HepG2 (cell line): ENCODE data around the gene KCNAB2. TPM values are rescaled to one million over a fixed set of nuclear protein-coding genes. Genes with fewer than 3 reads are reported as not detected.

Source experiments
- ATAC-seq: fragments of 200-7000 bp; cut with Tn5 transposase; 3 replicates; pipeline ENCODE4 v1.9.1; 2020; ENCODE audit warnings: mild to moderate bottlenecking, moderate library complexity
- BruUV-seq: library from RNA; stranded (reverse); fragments of 400-500 nt; replicated peaks from 2 replicates; lab custom pipeline; 2021; lab: Mats Ljungman, UMichigan
- CTCF ChIA-PET: fragments of 300-600 bp; formaldehyde crosslinking; extraction: SDS; loops from one replicate; lab custom pipeline; 2021; ENCODE audit warnings: low total read pairs, inconsistent platforms, low intra/inter-chr PET ratio; lab: Yijun Ruan, JAX
- POLR2A ChIA-PET: fragments of 350-600 bp; sonication (Branson Sonifier 250); formaldehyde crosslinking; loops from one replicate; lab custom pipeline; 2020; ENCODE audit warnings: antibody characterized with exemption, inconsistent platforms; lab: Yijun Ruan, JAX
- DNase-seq: peaks from one replicate; pipeline ENCODE4 v3.0.0-alpha.2; 2015; ENCODE audit warnings: low spot score
- FAIRE-seq: peaks from 3 replicates; lab custom pipeline; 2011; peaks lifted over from hg19 to GRCh38; lab: Jason Lieb, UNC
- H2AFZ ChIP-seq: one replicate; pipeline ENCODE4 v1.6.1; 2011; ENCODE audit warnings: low read length, inconsistent platforms
- H3K27ac ChIP-seq: fragments of 300-600 bp; 3 replicates; pipeline ENCODE4 v1.8.0; 2011; ENCODE audit warnings: mixed run types, mild to moderate bottlenecking, mixed read lengths, low read length, inconsistent platforms; ENCODE audit not compliant: insufficient read depth; ENCODE audit errors: extremely low read length
- H3K27me3 ChIP-seq, 2 experiments: fragments of 200-600 bp in 1 of 2; 2 replicates in 1 of 2; 3 replicates in 1 of 2; pipeline versions ENCODE4 v1.6.0 to v1.8.0; 2011; ENCODE audit warnings: low read length in 2 of 2, mild to moderate bottlenecking in 2 of 2, moderate library complexity in 2 of 2, inconsistent platforms in 1 of 2; ENCODE audit not compliant: insufficient read depth in 2 of 2, control insufficient read depth in 1 of 2
- H3K36me3 ChIP-seq, 2 experiments: fragments of 200-600 bp in 1 of 2; replicated peaks in 1 of 2; 2 replicates in 1 of 2; 3 replicates in 1 of 2; pipeline versions ENCODE4 v1.5.1 to v1.8.0; 2011; ENCODE audit warnings: low read length in 2 of 2, inconsistent platforms in 1 of 2; ENCODE audit not compliant: insufficient read depth in 2 of 2, control insufficient read depth in 1 of 2
- H3K4me1 ChIP-seq: 2 replicates; pipeline ENCODE4 v1.5.1; 2012; ENCODE audit warnings: low read length, inconsistent platforms; ENCODE audit not compliant: insufficient read depth
- H3K4me2 ChIP-seq: 2 replicates; pipeline ENCODE4 v1.6.0; 2011; ENCODE audit warnings: low read depth, low read length, inconsistent platforms
- H3K4me3 ChIP-seq, 3 experiments: fragments of 200-600 bp in 1 of 3; sonication (generic), shearing (Covaris generic) in 1 of 3; replicated peaks in 1 of 3; 2 replicates each; pipeline ENCODE4 v1.5.1; 2011 to 2016; ENCODE audit warnings: low read length in 3 of 3, inconsistent platforms in 2 of 3, low read depth in 2 of 3, mild to moderate bottlenecking in 2 of 3, control low read depth in 1 of 3, mixed read lengths in 1 of 3; ENCODE audit not compliant: insufficient read depth in 1 of 3
- H3K79me2 ChIP-seq: one replicate; pipeline ENCODE4 v1.6.1; 2011; ENCODE audit warnings: low read length, inconsistent platforms; ENCODE audit not compliant: insufficient read depth
- H3K9ac ChIP-seq: 2 replicates; pipeline ENCODE4 v1.6.0; 2011; ENCODE audit warnings: mild to moderate bottlenecking, low read depth, low read length, inconsistent platforms; ENCODE audit not compliant: insufficient read depth
- H3K9me3 ChIP-seq: 2 replicates; pipeline ENCODE4 v1.5.1; 2012; ENCODE audit warnings: mild to moderate bottlenecking, low read length
- H4K20me1 ChIP-seq: 2 replicates; pipeline ENCODE4 v1.6.0; 2011; ENCODE audit warnings: inconsistent platforms, mild to moderate bottlenecking, low read length, moderate library complexity; ENCODE audit not compliant: insufficient read depth
- KDM1A ChIP-seq: IDR thresholded peaks from 2 replicates; pipeline ENCODE4 v1.6.1; 2016; ENCODE audit warnings: missing compliant biosample characterization
- ZNF510 ChIP-seq: sonication (generic); formaldehyde crosslinking; IDR thresholded peaks from 2 replicates; pipeline ENCODE4 v1.4.0; 2020; ENCODE audit warnings: low read depth, mild to moderate bottlenecking, missing genetic modification reagents
- ZNF564 ChIP-seq: sonication (generic); formaldehyde crosslinking; IDR thresholded peaks from 2 replicates; pipeline ENCODE4 v1.8.1; 2023; ENCODE audit warnings: mild to moderate bottlenecking, missing genetic modification reagents
- WGBS: methylation state at CpG from one replicate; pipeline ENCODE4 v1.1.6; 2017; ENCODE audit warnings: low lambda C conversion rate; 5-methylcytosine and 5-hydroxymethylcytosine counted together
- in situ Hi-C: cut with HindIII; loops from 2 replicates; pipeline ENCODE4 v1.10.0; 2017; ENCODE audit warnings: low pct_unique_long_range_greater_than_20kb; ENCODE audit not compliant: extremely low pct_ligation_motif_present
- intact Hi-C: fragments of 100-400 bp; cut with micrococcal nuclease; formaldehyde crosslinking; loops from one replicate; pipeline ENCODE4 v1.10.0; 2022; ENCODE audit not compliant: unreplicated experiment
- polyA plus RNA-seq, 8 experiments: library from polyadenylated mRNA; depleted of rRNA in 3 of 8; stranded (reverse) in 7 of 8; unstranded in 1 of 8; fragments of >200 nt; fragmentation: Illumina TruSeq in 4 of 8; extraction: Trizol in 4 of 8; gene quantifications; 2 replicates each; pipeline versions ENCODE4 v1.2.1 to v1.2.3, GENCODE V29; 2011 to 2016; ENCODE audit warnings: low read depth in 4 of 8, missing spikeins in 1 of 8, mixed read lengths in 1 of 8; ENCODE audit not compliant: insufficient read depth in 1 of 8
- total RNA-seq, 5 experiments: library from RNA; depleted of rRNA; stranded (reverse); fragments of >200 nt; fragmentation: Illumina TruSeq; extraction: Trizol; gene quantifications; 2 replicates each; pipeline ENCODE4 v1.2.3, GENCODE V29; 2016; ENCODE audit warnings: low read depth in 1 of 5
- TF ChIP-seq, protein P1 (sequence below): sonication (generic); formaldehyde crosslinking; IDR thresholded peaks from 2 replicates; pipeline ENCODE4 v1.4.0; 2020; ENCODE audit warnings: mild to moderate bottlenecking, missing genetic modification reagents
- TF ChIP-seq, protein P2 (sequence below): sonication (generic); formaldehyde crosslinking; IDR thresholded peaks from 2 replicates; pipeline ENCODE4 v1.4.0; 2020; ENCODE audit warnings: missing genetic modification reagents
- TF ChIP-seq, protein P3 (sequence below): sonication (generic); formaldehyde crosslinking; IDR thresholded peaks from 2 replicates; pipeline ENCODE4 v1.5.0; 2020; ENCODE audit warnings: missing genetic modification reagents, mild to moderate bottlenecking, borderline replicate concordance

Gene KCNAB2
- total and polyA plus RNA-seq, 2 of the 13 experiments (the other 11 are each of a cell fraction or from before 2014, with no cell fraction given) = 6.2 to 8.8 TPM

DNA sequence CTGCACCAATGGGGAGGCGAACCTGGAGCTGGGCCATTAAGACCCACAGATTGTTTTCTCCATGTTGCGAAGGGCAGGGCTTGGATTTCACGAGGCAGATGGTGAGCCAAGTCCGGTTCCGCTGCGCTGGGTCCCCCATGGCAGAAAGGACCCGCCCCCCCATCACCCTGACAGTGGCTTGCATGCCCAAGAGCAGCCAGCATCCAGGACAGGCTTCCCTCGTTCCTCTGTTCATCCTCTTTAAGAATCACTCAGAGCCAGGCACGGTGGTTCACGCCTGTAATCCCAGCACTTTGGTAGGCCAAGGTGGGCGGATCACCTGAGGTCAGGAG, 37.6 kb upstream of the KCNAB2 start (continued):
- TF ChIP-seq ZNF510 = no peak
- no peak for TF ChIP-seq KDM1A (CRISPR knock-in tag)
- no peak for TF ChIP-seq ZNF564 (CRISPR knock-in tag)

DNA sequence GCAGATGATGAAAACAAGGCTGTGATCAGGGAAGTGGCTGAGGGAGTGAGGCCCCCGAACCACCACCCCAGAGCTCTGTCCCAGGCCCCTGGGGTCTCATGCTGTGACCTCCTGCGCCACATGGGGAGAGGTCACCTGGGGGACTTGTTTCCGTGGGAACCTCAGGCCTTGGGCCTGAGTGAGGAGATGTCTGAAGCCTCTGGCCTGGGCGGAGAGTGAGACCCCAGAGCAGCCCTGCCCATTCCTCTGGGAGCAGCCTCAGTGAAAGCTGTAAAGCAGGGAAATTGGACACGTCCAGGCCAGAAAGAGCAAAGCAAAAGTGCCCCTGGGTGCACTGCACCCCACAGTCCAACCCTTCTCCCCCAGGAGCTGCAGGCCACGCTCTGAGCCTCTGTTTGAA, 37.0 kb upstream of the KCNAB2 start:
- POLR2A ChIA-PET = no interaction called here
- TF ChIP-seq, protein P1, sequence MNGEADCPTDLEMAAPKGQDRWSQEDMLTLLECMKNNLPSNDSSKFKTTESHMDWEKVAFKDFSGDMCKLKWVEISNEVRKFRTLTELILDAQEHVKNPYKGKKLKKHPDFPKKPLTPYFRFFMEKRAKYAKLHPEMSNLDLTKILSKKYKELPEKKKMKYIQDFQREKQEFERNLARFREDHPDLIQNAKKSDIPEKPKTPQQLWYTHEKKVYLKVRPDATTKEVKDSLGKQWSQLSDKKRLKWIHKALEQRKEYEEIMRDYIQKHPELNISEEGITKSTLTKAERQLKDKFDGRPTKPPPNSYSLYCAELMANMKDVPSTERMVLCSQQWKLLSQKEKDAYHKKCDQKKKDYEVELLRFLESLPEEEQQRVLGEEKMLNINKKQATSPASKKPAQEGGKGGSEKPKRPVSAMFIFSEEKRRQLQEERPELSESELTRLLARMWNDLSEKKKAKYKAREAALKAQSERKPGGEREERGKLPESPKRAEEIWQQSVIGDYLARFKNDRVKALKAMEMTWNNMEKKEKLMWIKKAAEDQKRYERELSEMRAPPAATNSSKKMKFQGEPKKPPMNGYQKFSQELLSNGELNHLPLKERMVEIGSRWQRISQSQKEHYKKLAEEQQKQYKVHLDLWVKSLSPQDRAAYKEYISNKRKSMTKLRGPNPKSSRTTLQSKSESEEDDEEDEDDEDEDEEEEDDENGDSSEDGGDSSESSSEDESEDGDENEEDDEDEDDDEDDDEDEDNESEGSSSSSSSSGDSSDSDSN (CRISPR knock-in tag) = no peak
- TF ChIP-seq, protein P2, sequence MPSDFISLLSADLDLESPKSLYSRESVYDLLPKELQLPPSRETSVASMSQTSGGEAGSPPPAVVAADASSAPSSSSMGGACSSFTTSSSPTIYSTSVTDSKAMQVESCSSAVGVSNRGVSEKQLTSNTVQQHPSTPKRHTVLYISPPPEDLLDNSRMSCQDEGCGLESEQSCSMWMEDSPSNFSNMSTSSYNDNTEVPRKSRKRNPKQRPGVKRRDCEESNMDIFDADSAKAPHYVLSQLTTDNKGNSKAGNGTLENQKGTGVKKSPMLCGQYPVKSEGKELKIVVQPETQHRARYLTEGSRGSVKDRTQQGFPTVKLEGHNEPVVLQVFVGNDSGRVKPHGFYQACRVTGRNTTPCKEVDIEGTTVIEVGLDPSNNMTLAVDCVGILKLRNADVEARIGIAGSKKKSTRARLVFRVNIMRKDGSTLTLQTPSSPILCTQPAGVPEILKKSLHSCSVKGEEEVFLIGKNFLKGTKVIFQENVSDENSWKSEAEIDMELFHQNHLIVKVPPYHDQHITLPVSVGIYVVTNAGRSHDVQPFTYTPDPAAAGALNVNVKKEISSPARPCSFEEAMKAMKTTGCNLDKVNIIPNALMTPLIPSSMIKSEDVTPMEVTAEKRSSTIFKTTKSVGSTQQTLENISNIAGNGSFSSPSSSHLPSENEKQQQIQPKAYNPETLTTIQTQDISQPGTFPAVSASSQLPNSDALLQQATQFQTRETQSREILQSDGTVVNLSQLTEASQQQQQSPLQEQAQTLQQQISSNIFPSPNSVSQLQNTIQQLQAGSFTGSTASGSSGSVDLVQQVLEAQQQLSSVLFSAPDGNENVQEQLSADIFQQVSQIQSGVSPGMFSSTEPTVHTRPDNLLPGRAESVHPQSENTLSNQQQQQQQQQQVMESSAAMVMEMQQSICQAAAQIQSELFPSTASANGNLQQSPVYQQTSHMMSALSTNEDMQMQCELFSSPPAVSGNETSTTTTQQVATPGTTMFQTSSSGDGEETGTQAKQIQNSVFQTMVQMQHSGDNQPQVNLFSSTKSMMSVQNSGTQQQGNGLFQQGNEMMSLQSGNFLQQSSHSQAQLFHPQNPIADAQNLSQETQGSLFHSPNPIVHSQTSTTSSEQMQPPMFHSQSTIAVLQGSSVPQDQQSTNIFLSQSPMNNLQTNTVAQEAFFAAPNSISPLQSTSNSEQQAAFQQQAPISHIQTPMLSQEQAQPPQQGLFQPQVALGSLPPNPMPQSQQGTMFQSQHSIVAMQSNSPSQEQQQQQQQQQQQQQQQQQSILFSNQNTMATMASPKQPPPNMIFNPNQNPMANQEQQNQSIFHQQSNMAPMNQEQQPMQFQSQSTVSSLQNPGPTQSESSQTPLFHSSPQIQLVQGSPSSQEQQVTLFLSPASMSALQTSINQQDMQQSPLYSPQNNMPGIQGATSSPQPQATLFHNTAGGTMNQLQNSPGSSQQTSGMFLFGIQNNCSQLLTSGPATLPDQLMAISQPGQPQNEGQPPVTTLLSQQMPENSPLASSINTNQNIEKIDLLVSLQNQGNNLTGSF = no peak
- TF ChIP-seq, protein P3, sequence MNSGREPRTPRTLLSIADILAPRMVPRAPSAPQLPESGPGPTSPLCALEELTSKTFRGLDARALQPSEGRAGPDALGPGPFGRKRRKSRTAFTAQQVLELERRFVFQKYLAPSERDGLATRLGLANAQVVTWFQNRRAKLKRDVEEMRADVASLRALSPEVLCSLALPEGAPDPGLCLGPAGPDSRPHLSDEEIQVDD (CRISPR knock-in tag) = no peak
- H3K9ac ChIP-seq = no peak overlapping the region
- 88% methylated on average over 1 of the region's 6 CpGs for WGBS
- no peak overlapping the region for H2AFZ ChIP-seq
- BruUV-seq = no TSS peak
- H3K79me2 ChIP-seq = no peaks in the 10 kb centered on the region
- no peak for DNase-seq
- no peaks in the 10 kb centered on the region for H3K27me3 ChIP-seq
- no peaks in the 10 kb centered on the region for H3K9me3 ChIP-seq
- H3K36me3 ChIP-seq = no peaks in the 10 kb centered on the region
- H3K4me3 ChIP-seq = no peak overlapping the region
- peaks cover 31% of the 10 kb centered on the region for H3K4me1 ChIP-seq
- no peak overlapping the region for H3K4me2 ChIP-seq
- CTCF ChIA-PET = no interaction called here
- no peaks in the 10 kb centered on the region for H4K20me1 ChIP-seq
- in situ Hi-C loops (no loop called here), intact Hi-C loops (no loop called here)
- H3K27ac ChIP-seq = no peak overlapping the region
- no peak for ATAC-seq
- no peak for FAIRE-seq
